Erythroblast (primary cell): ENCODE measurements around the gene FARP1.

Experiments used
- DNase-seq, 2 experiments: peaks; one replicate each; lab custom pipeline; 2025; lab: John Stamatoyannopoulos, UW
- GATA1 ChIP-seq: IDR thresholded peaks from 2 replicates; pipeline ENCODE4 v1.6.1; 2011; ENCODE audit warnings: low read depth, mild to moderate bottlenecking, control low read depth, low read length, moderate library complexity
- POLR2A ChIP-seq: IDR thresholded peaks from 2 replicates; pipeline ENCODE4 v1.6.1; 2011; ENCODE audit warnings: mild to moderate bottlenecking, low read length

Gene FARP1

GRCh38 chr13:98333486-98333885 lies 190.6 kb downstream of the FARP1 start:
- TF ChIP-seq POLR2A = no peak
- TF ChIP-seq GATA1 = no peak
- DNase-seq = no peak

- DNase-seq = no peak
- TF ChIP-seq GATA1 (no peak), POLR2A (no peak)
These were observed 191.8 kb downstream of the FARP1 start for GRCh38 chr13:98334620-98335205.

GRCh38 chr13:98335721-98336120 lies 192.8 kb downstream of the FARP1 start:
- TF ChIP-seq GATA1 (no peak), POLR2A (no peak)
- DNase-seq = no peak

- no peak for DNase-seq
- TF ChIP-seq POLR2A (no peak), GATA1 (no peak)
These were observed 195.4 kb downstream of the FARP1 start for GRCh38 chr13:98338310-98338709.

- no peak for DNase-seq
These were observed 197.0 kb downstream of the FARP1 start for GRCh38 chr13:98339684-98340425.

GRCh38 chr13:98342953-98343352 lies 200.1 kb downstream of the FARP1 start:
- DNase-seq = no peak
- TF ChIP-seq POLR2A (no peak), GATA1 (no peak)

More at GRCh38 chr13:98339684-98340425, 197.0 kb downstream of the FARP1 start:
- TF ChIP-seq GATA1 (no peak), POLR2A (no peak)

- no peak for TF ChIP-seq POLR2A
- TF ChIP-seq GATA1 = no peak
- no peak for DNase-seq
These were observed 200.6 kb downstream of the FARP1 start for GRCh38 chr13:98343461-98343860.

- TF ChIP-seq POLR2A = no peak
- TF ChIP-seq GATA1 = no peak
- no peak for DNase-seq
These were observed 201.5 kb downstream of the FARP1 start for GRCh38 chr13:98344392-98344791.

GRCh38 chr13:98345107-98345935 lies 202.4 kb downstream of the FARP1 start:
- peak; percentile 23 to 36 for DNase-seq
- no peak for TF ChIP-seq POLR2A

- TF ChIP-seq GATA1 = no peak
- TF ChIP-seq POLR2A = no peak
These were observed 204.2 kb downstream of the FARP1 start for GRCh38 chr13:98346904-98347636.

GRCh38 chr13:98347756-98348155 lies 204.9 kb downstream of the FARP1 start:
- TF ChIP-seq POLR2A = no peak
- TF ChIP-seq GATA1 = no peak
- DNase-seq = no peak

More at GRCh38 chr13:98346904-98347636, 204.2 kb downstream of the FARP1 start:
- no peak for DNase-seq

GRCh38 chr13:98348466-98349200 lies 205.7 kb downstream of the FARP1 start:
- TF ChIP-seq GATA1 (no peak), POLR2A (no peak)

GRCh38 chr13:98349731-98350305 lies 206.9 kb downstream of the FARP1 start:
- DNase-seq = peak; percentile 12 to 25
- TF ChIP-seq POLR2A = no peak
- no peak for TF ChIP-seq GATA1

More at GRCh38 chr13:98348466-98349200, 205.7 kb downstream of the FARP1 start:
- no peak for DNase-seq
